Fibroblast of pulmonary artery (primary cell): ENCODE results near the gene SLCO4A1.

ENCODE experiments used
- DNase-seq: peaks from one replicate; pipeline ENCODE4 v3.0.0-alpha.2; 2010; ENCODE audit warnings: low read depth
- H3K4me3 ChIP-seq: replicated peaks from 2 replicates; pipeline ENCODE4 v1.5.1; 2011; ENCODE audit warnings: low read depth, mild to moderate bottlenecking, control low read depth, low read length, moderate library complexity
- CTCF ChIP-seq: IDR thresholded peaks from 2 replicates; pipeline ENCODE4 v1.5.1; 2011; ENCODE audit warnings: mild to moderate bottlenecking, control low read depth, low read length, inconsistent platforms; ENCODE audit errors: missing control alignments

The SLCO4A1 gene

GRCh38 chr20:62710221-62710885 lies 68.0 kb downstream of the SLCO4A1 start:
- TF ChIP-seq CTCF, result no peak
- no peak for DNase-seq
- H3K4me3 ChIP-seq, result no peak overlapping the region

GRCh38 chr20:62710886-62711702 lies 68.8 kb downstream of the SLCO4A1 start:
- no peak for DNase-seq
- no peak overlapping the region for H3K4me3 ChIP-seq
- no peak for TF ChIP-seq CTCF

GRCh38 chr20:62711703-62712101 lies 69.4 kb downstream of the SLCO4A1 start:
- H3K4me3 ChIP-seq, result no peak overlapping the region
- no peak for TF ChIP-seq CTCF
- DNase-seq, result no peak

GRCh38 chr20:62712606-62713005 lies 70.3 kb downstream of the SLCO4A1 start:
- DNase-seq, result no peak
- no peak overlapping the region for H3K4me3 ChIP-seq
- no peak for TF ChIP-seq CTCF

- no peak for TF ChIP-seq CTCF
- no peak overlapping the region for H3K4me3 ChIP-seq
- no peak for DNase-seq
These were observed 71.7 kb downstream of the SLCO4A1 start for GRCh38 chr20:62714006-62714405.

- H3K4me3 ChIP-seq, result no peak overlapping the region
- no peak for DNase-seq
- TF ChIP-seq CTCF, result no peak
These were observed 72.5 kb downstream of the SLCO4A1 start for GRCh38 chr20:62714799-62715198.
